ENCODE results near the gene UBXN11. TPM values are rescaled to one million over a fixed set of nuclear protein-coding genes. Genes with fewer than 3 reads are reported as not detected.

Gene UBXN11
- total RNA-seq, 2 donors from 2014 or later: 9.9 to 24.8 TPM

DNA sequence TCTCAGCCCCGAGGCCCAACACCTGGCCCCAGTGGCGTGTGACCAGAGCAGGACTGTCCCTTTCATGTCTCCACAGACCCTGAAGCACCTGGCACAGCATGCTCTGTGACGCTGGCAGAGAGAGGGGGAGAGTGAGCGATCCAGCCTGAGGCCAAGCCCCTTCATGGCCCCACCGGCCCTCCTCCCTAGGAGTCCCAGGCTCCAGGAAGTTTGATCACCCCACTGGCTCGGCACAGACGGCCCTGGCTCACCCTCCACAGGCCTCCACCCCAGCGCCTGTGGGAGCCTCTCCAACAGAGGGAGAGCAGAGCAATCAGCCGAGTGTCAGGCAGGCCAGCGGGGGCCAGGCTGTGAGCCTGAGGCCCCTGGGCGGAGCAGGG lies 15.6 kb downstream of the UBXN11 start:
- Mint-ChIP-seq H3K36me3 (no peaks in the 10 kb centered on the region), H3K27me3 (no peaks in the 10 kb centered on the region), H3K4me3 (no peak overlapping the region), H3K4me1 (ENCODE audit: low read depth in 2 of 2) (peaks cover 43 to 53% of the 10 kb centered on the region in 2 donors), H3K27ac (peak overlapping the region; percentile 89 to 97), H3K9me3 (no peaks in the 10 kb centered on the region)
- ATAC-seq (no peak), DNase-seq (ENCODE audit: low spot score) (no peak)

- ATAC-seq (peak; percentile 46 to 56), DNase-seq (ENCODE audit: low spot score) (no peak)
- H3K4me3 Mint-ChIP-seq: peak overlapping the region; percentile 78
- H3K27ac Mint-ChIP-seq: peak overlapping the region; percentile 89 to 97
- H3K36me3 Mint-ChIP-seq: no peaks in the 10 kb centered on the region
- H3K27me3 Mint-ChIP-seq: no peaks in the 10 kb centered on the region
- no peaks in the 10 kb centered on the region for H3K9me3 Mint-ChIP-seq
- H3K4me1 Mint-ChIP-seq (ENCODE audit: low read depth in 2 of 2): peaks cover 45 to 51% of the 10 kb centered on the region in 2 donors
Observed at GRCh38 chr1:26290122-26290881, 16.1 kb downstream of the UBXN11 start.

DNA sequence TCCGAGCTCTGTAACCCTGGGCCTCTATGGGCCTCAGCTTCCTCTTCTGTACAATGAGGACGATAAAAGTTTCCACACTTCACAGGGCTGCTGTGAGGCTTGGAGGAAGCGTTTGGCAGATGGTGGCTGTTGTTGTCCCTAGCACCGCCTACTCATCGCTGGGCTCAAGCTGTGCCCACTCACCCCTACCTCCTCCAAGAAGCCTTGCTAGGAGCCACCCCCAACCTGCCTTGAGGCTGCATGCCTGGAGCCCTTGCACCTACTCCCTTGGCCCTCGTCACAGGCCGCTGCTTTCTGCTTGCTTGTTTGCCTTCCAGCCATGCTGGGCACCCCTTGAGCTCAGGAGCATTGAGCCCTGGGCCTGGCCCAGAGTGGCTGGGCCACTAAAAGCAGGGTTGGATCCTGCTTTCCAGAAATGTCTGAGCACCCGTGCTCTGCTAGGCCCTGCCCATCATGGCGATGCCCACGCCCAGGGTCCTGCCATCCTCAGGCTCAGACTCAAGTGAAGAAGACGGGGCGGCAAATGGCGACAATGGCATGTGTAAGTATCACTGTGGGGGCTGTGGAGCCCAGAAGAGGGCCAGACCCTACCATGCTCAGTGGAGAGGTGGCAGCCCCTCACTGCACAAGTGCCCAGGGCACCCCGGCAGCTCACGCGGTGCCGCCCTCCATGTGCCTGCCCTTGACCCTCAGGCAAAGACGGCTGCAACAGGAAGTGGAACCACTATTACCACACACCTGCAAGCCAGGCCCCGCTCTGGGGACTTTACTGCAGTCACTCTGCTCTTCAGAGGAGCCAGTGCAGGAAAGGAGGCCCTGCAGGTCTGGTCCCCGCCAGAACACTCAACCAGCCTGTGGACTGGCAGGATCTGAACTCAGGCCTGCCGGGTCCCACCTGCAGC lies 17.0 kb downstream of the UBXN11 start:
- Mint-ChIP-seq H3K36me3 (no peaks in the 10 kb centered on the region), H3K27ac (peak overlapping the region; percentile 89 to 97), H3K9me3 (no peaks in the 10 kb centered on the region), H3K4me3 (peak overlapping the region; percentile 78), H3K4me1 (ENCODE audit: low read depth in 2 of 2) (peaks cover 53 to 60% of the 10 kb centered on the region in 2 donors), H3K27me3 (no peaks in the 10 kb centered on the region)
- ATAC-seq (peak; percentile 42 to 67), DNase-seq (ENCODE audit: low spot score) (no peak)

- ATAC-seq (peak in 1 of 2 donors; percentile 27), DNase-seq (ENCODE audit: low spot score) (no peak)
- Mint-ChIP-seq H3K9me3 (no peaks in the 10 kb centered on the region), H3K4me1 (ENCODE audit: low read depth in 2 of 2) (peaks cover 60 to 67% of the 10 kb centered on the region in 2 donors), H3K27ac (peak overlapping the region; percentile 89 to 97), H3K27me3 (no peaks in the 10 kb centered on the region), H3K36me3 (no peaks in the 10 kb centered on the region), H3K4me3 (peak overlapping the region; percentile 78)
Observed at GRCh38 chr1:26288311-26288941, 18.0 kb downstream of the UBXN11 start.

DNA sequence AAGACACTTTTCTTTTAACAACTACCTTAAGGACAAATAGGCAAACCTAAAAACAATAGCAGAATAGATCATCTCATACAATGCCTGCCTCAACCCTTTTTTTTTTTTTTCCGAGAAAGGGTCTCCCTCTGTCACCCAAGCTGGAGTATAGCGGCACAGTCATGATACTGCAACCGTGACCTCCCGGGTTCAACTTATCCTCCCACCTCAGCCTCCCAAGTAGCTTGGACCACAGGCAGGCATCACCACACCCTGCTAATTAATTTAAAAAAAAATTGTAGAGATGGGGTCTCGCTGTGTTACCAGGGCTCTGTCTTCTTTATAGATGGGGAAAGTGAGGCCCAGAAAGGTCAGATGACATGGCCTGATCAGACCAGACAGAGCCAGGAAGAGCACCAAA lies 18.6 kb downstream of the UBXN11 start:
- no peak for DNase-seq (ENCODE audit: low spot score)
- Mint-ChIP-seq H3K27ac (peak overlapping the region; percentile 89 to 97), H3K4me3 (peak overlapping the region; percentile 78), H3K36me3 (no peaks in the 10 kb centered on the region), H3K27me3 (no peaks in the 10 kb centered on the region), H3K4me1 (ENCODE audit: low read depth in 2 of 2) (peaks cover 66 to 73% of the 10 kb centered on the region in 2 donors), H3K9me3 (no peaks in the 10 kb centered on the region)
- no peak for ATAC-seq

DNA sequence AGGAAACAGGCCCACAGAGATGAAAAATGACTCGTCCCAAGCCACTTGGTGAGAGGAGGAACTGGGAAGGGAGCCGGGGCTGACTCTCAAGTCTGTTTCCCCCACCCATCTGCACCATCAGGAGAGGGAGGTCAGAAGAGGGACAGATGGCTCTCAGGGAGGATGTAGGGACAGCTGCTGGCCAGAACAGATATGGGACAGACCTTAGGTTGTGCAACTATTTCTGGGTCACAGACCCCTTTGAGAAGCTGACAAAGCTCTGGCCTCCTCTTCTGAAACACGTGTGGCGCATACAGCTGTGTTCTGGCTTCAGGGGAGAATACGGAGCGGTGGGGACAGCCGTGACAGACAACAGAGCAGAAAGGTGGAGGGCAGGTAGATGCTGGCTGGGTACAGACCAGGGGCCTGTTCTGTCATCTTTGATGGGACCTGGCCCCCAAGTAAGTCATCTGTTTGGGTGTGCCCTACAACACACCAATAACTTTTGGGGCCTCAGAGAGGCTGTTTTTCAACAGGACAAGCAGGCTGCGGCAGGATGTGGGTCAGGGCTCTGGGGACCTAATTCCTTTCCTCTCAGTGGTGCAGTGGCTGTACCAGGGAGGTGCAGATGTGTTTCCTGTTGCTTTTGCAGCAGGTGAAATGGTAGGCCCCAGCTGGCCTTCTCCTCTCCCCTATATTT lies 19.3 kb downstream of the UBXN11 start:
- Mint-ChIP-seq H3K4me3 (peak overlapping the region; percentile 78), H3K36me3 (no peaks in the 10 kb centered on the region), H3K9me3 (no peaks in the 10 kb centered on the region), H3K27ac (peak overlapping the region; percentile 89 to 97), H3K27me3 (no peaks in the 10 kb centered on the region), H3K4me1 (ENCODE audit: low read depth in 2 of 2) (peaks cover 69 to 78% of the 10 kb centered on the region in 2 donors)
- peak; percentile 26 to 57 for ATAC-seq
- DNase-seq (ENCODE audit: low spot score): no peak

GRCh38 chr1:26286064-26286416 lies 20.4 kb downstream of the UBXN11 start:
- no peak overlapping the region for H3K4me3 Mint-ChIP-seq
- H3K27me3 Mint-ChIP-seq: no peaks in the 10 kb centered on the region
- H3K27ac Mint-ChIP-seq: peak overlapping the region in 1 of 2 donors; percentile 89
- no peaks in the 10 kb centered on the region for H3K9me3 Mint-ChIP-seq
- H3K4me1 Mint-ChIP-seq (ENCODE audit: low read depth in 2 of 2): peaks cover 77 to 80% of the 10 kb centered on the region in 2 donors
- ATAC-seq (no peak), DNase-seq (ENCODE audit: low spot score) (no peak)
- no peaks in the 10 kb centered on the region for H3K36me3 Mint-ChIP-seq

DNA sequence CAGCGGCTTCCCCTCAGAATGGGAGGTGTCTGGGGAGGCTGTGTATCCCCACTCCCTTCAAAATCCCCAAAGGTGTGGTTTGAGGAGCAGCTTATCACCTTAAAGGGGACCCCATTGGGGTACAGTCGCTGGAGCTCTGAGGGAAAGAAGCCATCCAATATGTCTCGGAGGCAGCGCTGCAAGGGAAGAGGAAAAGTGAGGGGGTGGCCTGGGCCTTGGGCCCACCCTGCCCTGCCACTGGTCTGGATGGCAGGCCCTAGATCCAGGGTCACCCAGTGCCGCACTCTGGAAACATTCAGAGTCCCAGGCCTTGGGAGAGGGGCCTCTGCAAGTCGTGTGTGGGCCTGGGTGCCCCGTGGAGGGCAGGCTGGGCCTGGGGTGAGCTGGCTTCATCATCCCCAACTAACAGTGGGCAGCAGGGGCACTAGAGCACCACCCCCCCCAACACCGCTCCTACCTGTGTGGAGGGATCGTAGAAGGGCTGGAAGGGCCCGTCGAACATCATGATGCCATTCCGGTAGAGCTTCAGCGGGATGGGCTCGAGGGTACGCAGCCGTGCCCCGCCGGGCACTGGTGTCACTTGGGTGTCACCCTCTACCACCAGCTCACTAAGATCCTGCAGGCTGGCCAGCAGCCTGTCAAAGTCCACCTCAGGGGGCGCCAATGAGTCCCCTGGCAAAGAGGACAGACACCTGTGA lies 20.9 kb downstream of the UBXN11 start:
- no peak overlapping the region for H3K4me3 Mint-ChIP-seq
- H3K27ac Mint-ChIP-seq: peak overlapping the region; percentile 89
- no peaks in the 10 kb centered on the region for H3K27me3 Mint-ChIP-seq
- H3K9me3 Mint-ChIP-seq: no peaks in the 10 kb centered on the region
- no peak for ATAC-seq
- no peak for DNase-seq (ENCODE audit: low spot score)
- H3K4me1 Mint-ChIP-seq (ENCODE audit: low read depth in 2 of 2): peaks cover 80 to 82% of the 10 kb centered on the region in 2 donors
- no peaks in the 10 kb centered on the region for H3K36me3 Mint-ChIP-seq

DNA sequence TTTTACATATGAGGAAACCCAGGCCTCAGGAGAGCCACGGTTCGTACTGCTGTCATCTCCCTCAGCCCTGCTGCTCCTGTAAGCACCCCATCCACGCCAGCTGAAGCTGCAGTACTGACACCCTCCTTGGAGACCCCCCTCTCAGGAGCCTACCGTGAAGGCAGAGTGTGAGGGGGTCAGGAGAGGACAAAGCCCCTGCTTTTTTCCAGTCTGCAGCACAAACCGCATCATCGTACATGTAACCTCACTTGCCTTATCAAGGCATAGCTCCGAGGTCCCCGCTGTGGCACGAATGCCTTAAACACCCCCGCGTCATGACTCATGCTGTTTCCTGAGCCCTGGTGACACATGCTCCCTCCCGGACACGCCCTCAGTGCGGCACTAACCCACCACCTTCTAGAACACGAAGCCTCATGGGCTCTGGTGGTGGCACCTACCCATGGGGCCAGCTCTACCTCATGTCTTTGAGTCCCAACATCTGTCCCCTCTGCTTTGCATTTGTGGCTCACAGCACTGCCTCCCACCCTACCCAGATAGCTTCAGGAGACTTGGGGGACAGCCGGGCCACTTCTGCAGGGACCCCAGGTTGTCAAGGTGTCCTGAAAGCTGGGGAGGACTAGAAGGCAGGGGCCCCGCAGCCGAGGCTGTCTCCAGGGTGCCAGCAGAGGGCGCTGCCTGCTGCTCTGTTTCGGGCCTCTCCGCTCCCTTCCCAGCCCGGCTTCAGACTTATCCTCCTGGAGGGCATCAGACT lies 21.7 kb downstream of the UBXN11 start:
- H3K4me1 Mint-ChIP-seq (ENCODE audit: low read depth in 2 of 2): peaks cover 75 to 78% of the 10 kb centered on the region in 2 donors
- peak overlapping the region; percentile 86 for H3K4me3 Mint-ChIP-seq
- no peaks in the 10 kb centered on the region for H3K9me3 Mint-ChIP-seq
- DNase-seq (ENCODE audit: low spot score): peak; percentile 92
- H3K36me3 Mint-ChIP-seq: no peaks in the 10 kb centered on the region
- H3K27ac Mint-ChIP-seq: peak overlapping the region; percentile 87 to 89
- peak; percentile 84 to 85 for ATAC-seq
- no peaks in the 10 kb centered on the region for H3K27me3 Mint-ChIP-seq

DNA sequence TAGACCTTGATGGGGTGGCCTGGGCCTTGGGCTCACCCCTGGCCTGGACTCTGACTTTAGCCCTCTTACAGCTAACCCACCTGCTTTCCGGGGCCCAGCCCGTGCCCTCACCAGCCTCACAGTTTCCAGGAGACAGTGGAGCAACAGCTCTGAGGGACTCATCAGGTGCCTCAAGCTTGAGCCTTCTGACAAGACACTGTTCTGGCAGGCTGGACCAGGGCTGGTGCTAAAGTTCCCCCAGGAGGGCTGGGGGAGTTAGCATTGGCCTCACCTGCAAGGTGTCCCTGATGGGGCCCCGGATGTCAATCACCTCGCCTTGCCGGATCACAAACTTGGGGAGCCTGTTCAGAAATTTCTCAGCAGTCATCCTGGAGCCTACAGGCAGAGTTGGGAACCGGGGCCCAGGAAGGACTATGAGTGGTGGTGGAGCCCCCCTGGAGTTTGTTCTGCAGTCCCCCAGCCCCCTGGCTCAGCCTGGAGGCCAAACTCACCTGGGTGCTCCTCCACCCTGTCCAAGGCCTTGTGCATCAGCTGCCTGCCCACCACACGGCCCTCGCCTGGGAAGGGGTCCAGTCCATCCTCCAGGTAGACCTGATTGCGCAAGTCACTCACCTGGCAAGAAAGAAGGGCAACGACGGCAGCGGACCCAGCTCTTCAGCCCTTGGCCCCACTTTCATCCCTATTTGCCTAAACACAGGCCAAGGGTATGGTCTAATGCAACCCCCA lies 22.4 kb downstream of the UBXN11 start:
- Mint-ChIP-seq H3K9me3 (no peaks in the 10 kb centered on the region), H3K36me3 (no peaks in the 10 kb centered on the region), H3K4me1 (ENCODE audit: low read depth in 2 of 2) (peaks cover 71 to 76% of the 10 kb centered on the region in 2 donors), H3K27me3 (no peaks in the 10 kb centered on the region), H3K27ac (peak overlapping the region; percentile 87 to 89), H3K4me3 (peak overlapping the region; percentile 86)
- ATAC-seq (no peak), DNase-seq (ENCODE audit: low spot score) (no peak)

DNA sequence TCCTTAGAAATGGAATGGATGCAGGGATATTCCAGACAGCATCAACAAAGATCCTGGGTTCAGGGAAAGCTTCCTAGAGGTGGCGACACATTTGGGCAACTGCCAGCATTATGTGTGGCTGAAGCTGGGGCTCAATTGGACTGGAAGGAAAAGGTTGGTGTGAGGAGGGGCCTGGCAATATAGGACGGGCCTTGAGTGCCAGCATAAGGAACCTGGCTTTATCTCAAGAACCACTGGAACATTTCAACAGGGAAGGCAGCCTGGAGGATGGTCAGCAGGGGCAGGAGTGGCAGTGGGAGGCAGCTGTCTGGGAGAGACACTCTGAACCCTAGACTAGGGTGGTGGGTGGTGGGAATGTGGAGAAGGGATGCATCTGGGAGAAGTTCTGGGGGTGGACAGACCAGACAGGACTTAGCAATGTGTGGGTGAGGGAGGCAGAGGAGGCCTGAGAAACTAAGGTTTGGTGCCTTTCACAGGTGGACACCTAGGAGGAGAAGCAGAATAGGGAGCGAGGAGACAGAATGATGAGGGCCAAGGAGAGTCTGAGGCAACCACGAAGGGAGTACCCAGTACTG lies 23.1 kb downstream of the UBXN11 start:
- Mint-ChIP-seq H3K4me1 (ENCODE audit: low read depth in 2 of 2) (peaks cover 71 to 76% of the 10 kb centered on the region in 2 donors), H3K27me3 (no peaks in the 10 kb centered on the region), H3K36me3 (no peaks in the 10 kb centered on the region), H3K27ac (peak overlapping the region; percentile 87 to 89), H3K4me3 (peak overlapping the region; percentile 34), H3K9me3 (no peaks in the 10 kb centered on the region)
- ATAC-seq (no peak), DNase-seq (ENCODE audit: low spot score) (no peak)
